Smooth muscle cell (in vitro differentiated cells): ENCODE data around the gene ZRANB1. TPM values are rescaled to one million over a fixed set of nuclear protein-coding genes. Genes with fewer than 3 reads are reported as not detected.

Experiments
- DNase-seq: peaks from one replicate; lab custom pipeline; 2025; ENCODE audit not compliant: unreplicated experiment; lab: John Stamatoyannopoulos, UW
- H2AFZ ChIP-seq: fragments of 200-600 bp; sonication (generic); 2 replicates; pipeline ENCODE4 v1.6.0; 2016; ENCODE audit warnings: antibody characterized with exemption, low read depth, mild to moderate bottlenecking
- H3F3A ChIP-seq: fragments of 200-600 bp; sonication (generic); 2 replicates; pipeline ENCODE4 v1.6.0; 2017; ENCODE audit warnings: antibody characterized with exemption, low read depth
- H3K27ac ChIP-seq: fragments of 200-600 bp; sonication (generic); 2 replicates; pipeline ENCODE4 v1.5.1; 2016; ENCODE audit warnings: low read depth, mild to moderate bottlenecking
- H3K27me3 ChIP-seq: fragments of 200-600 bp; sonication (generic); 2 replicates; pipeline ENCODE4 v1.6.1; 2016; ENCODE audit warnings: low read depth, mild to moderate bottlenecking
- H3K36me3 ChIP-seq: fragments of 200-600 bp; sonication (generic); 2 replicates; pipeline ENCODE4 v1.5.1; 2016; ENCODE audit warnings: low read depth
- H3K4me1 ChIP-seq: fragments of 200-600 bp; sonication (generic); 2 replicates; pipeline ENCODE4 v1.5.1; 2016; ENCODE audit warnings: low read depth
- H3K4me2 ChIP-seq: fragments of 200-600 bp; sonication (generic); 2 replicates; pipeline ENCODE4 v1.6.0; 2016; ENCODE audit warnings: mild to moderate bottlenecking
- H3K4me3 ChIP-seq: fragments of 200-600 bp; sonication (generic); 2 replicates; pipeline ENCODE4 v1.5.1; 2016; ENCODE audit warnings: mild to moderate bottlenecking
- H3K79me2 ChIP-seq: fragments of 200-600 bp; sonication (generic); 2 replicates; pipeline ENCODE4 v1.6.0; 2016; ENCODE audit warnings: low read depth, mild to moderate bottlenecking
- H3K9ac ChIP-seq: fragments of 200-600 bp; sonication (generic); 2 replicates; pipeline ENCODE4 v1.6.0; 2016; ENCODE audit warnings: low read depth
- H3K9me3 ChIP-seq: fragments of 200-600 bp; sonication (generic); replicated peaks from 2 replicates; pipeline ENCODE4 v1.5.1; 2016; ENCODE audit warnings: low read depth
- H4K20me1 ChIP-seq: fragments of 200-600 bp; sonication (generic); 2 replicates; pipeline ENCODE4 v1.6.0; 2016; ENCODE audit warnings: low read depth
- CTCF ChIP-seq: fragments of 200-600 bp; sonication (generic); IDR thresholded peaks from 2 replicates; pipeline ENCODE4 v1.5.1; 2017; ENCODE audit warnings: borderline replicate concordance, mild to moderate bottlenecking, antibody characterized with exemption; ENCODE audit not compliant: insufficient read depth, poor library complexity, severe bottlenecking
- WGBS: methylation state at CpG from one replicate; pipeline ENCODE4 v1.1.7; 2016; ENCODE audit warnings: low lambda C conversion rate; 5-methylcytosine and 5-hydroxymethylcytosine counted together
- polyA plus RNA-seq: library from polyadenylated mRNA; unstranded; fragments of >200 nt; fragmentation: Nextera tagmentation; extraction: Ambion mirVana; gene quantifications from 2 replicates; pipeline ENCODE4 v1.2.1, GENCODE V29; 2016
- total RNA-seq: library from RNA; depleted of rRNA; stranded (reverse); fragments of >200 nt; gene quantifications from 2 replicates; pipeline ENCODE4 v1.2.3, GENCODE V29; 2014

Gene ZRANB1
- total and polyA plus RNA-seq, 2 experiments from 2014 or later, result 7.5 to 24.1 TPM

DNA sequence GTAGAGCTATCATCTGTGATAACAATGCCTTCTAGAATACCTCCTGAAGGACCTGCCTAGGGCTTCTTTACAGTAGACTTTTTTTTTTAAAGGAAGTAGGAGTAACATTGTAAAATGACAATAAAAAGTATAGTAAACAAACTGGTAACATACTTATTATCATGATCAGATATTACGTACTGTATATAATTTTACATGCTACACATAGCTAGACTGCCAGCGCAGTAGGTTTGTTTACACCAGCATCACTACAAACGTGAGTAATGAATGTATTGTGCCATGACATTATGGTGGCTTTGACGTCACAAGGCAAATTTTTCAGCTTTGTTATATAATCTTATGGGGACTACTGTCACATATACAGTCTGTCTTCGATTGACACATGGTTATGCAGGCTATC, 15.4 kb upstream of the ZRANB1 start:
- Histone ChIP-seq H2AFZ (no peak overlapping the region), H3K4me2 (no peak overlapping the region), H3K4me1 (no peaks in the 10 kb centered on the region), H3K4me3 (no peak overlapping the region), H3K27me3 (no peaks in the 10 kb centered on the region), H3K9me3 (no peaks in the 10 kb centered on the region), H3F3A (no peaks in the 10 kb centered on the region), H3K79me2 (peaks cover 100% of the 10 kb centered on the region), H4K20me1 (peaks cover 99% of the 10 kb centered on the region), H3K27ac (no peak overlapping the region), H3K9ac (no peak overlapping the region), H3K36me3 (no peaks in the 10 kb centered on the region)
- no peak for TF ChIP-seq CTCF
- DNase-seq, result no peak
- WGBS, result 97% methylated on average over 5 of the region's 5 CpGs

DNA sequence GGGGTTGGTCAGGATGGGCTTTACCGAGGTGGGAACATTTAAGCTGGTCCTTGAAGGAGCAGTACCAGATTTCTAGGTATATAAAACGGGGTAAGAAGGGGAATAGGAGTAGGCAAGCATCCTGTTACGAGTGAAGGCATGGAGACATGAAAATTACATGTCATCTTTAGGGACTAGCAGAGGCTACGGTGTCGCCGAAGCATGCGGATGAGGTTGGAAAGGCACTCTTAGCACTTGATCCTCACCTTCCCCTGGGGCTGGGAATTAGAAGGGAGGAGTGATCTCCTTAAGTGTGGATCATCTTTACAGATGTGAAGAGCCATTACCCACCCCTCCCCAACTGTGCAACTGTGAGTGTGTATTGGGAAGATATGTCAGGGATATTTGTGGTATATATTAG, 13.8 kb upstream of the ZRANB1 start:
- no peaks in the 10 kb centered on the region for H3F3A ChIP-seq
- TF ChIP-seq CTCF, result no peak
- WGBS, result 88% methylated on average over 7 of the region's 7 CpGs
- no peaks in the 10 kb centered on the region for H3K27me3 ChIP-seq
- no peaks in the 10 kb centered on the region for H3K9me3 ChIP-seq
- H3K9ac ChIP-seq, result no peak overlapping the region
- H4K20me1 ChIP-seq, result peaks cover 99% of the 10 kb centered on the region
- H3K36me3 ChIP-seq, result no peaks in the 10 kb centered on the region
- DNase-seq, result no peak
- H3K27ac ChIP-seq, result no peak overlapping the region
- no peak overlapping the region for H3K4me3 ChIP-seq
- peaks cover 100% of the 10 kb centered on the region for H3K79me2 ChIP-seq
- no peaks in the 10 kb centered on the region for H3K4me1 ChIP-seq
- no peak overlapping the region for H3K4me2 ChIP-seq
- no peak overlapping the region for H2AFZ ChIP-seq

DNA sequence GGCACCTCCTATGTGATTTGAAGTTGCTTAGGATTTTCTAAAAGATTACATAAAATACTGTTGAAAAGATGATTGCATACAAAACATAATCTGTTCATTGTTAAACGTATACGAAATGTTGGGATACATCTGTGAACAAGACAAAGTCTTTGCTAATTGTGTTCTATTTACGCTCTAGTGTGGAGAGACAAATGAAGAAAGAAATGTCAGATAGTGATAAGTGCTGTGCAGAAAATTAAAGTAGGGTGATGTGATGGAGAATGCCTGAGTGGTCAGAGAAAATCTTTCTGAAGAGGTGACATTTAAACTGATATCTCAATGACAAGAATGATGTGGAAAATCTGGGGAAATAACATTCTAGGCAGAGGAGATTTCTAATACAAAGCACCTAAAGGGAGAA, 13.4 kb upstream of the ZRANB1 start:
- TF ChIP-seq CTCF, result no peak
- WGBS, result 98% methylated on average over 3 of the region's 3 CpGs
- H3K36me3 ChIP-seq, result no peaks in the 10 kb centered on the region

DNA sequence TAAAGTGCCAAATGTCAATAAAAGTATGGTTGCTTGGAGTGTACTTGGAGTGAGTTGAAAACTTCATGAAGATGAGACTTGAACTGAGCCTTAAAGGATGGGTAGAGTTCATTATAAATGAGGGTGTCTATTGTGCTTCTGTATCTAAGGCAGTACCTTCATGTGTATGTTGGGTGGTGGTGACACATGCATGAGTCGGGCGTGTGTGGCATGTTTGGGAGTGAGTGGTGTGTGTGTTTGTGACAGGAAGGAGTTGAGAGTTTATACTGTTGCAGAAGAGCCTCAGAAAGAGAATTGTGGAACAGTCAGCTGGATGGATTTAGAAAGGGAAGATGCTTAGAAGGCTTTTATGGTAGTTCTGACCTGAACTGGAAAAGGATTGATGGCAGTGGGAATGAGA, 6.0 kb upstream of the ZRANB1 start:
- Histone ChIP-seq H3K9me3 (no peaks in the 10 kb centered on the region), H3K27ac (peak overlapping the region; percentile 21), H2AFZ (no peak overlapping the region), H3K36me3 (no peaks in the 10 kb centered on the region), H4K20me1 (peaks cover 99% of the 10 kb centered on the region), H3K9ac (no peak overlapping the region), H3K79me2 (peaks cover 99% of the 10 kb centered on the region), H3K27me3 (no peaks in the 10 kb centered on the region), H3F3A (no peaks in the 10 kb centered on the region), H3K4me1 (no peaks in the 10 kb centered on the region), H3K4me2 (no peak overlapping the region), H3K4me3 (no peak overlapping the region)
- no peak for TF ChIP-seq CTCF
- DNase-seq, result no peak
- 96% methylated on average over 2 of the region's 2 CpGs for WGBS

More for the DNA sequence above, 13.4 kb upstream of the ZRANB1 start:
- Histone ChIP-seq H3K79me2 (peaks cover 99% of the 10 kb centered on the region), H3K4me1 (no peaks in the 10 kb centered on the region), H4K20me1 (peaks cover 99% of the 10 kb centered on the region), H3K9ac (no peak overlapping the region), H3K4me2 (no peak overlapping the region), H3K27ac (no peak overlapping the region), H3K27me3 (no peaks in the 10 kb centered on the region), H2AFZ (no peak overlapping the region), H3K9me3 (no peaks in the 10 kb centered on the region), H3F3A (no peaks in the 10 kb centered on the region), H3K4me3 (no peak overlapping the region)
- no peak for DNase-seq
